A204.1 (cell line): Measurements from ENCODE around the gene C12orf76.

ENCODE experiments used
- FAIRE-seq: peaks from 2 replicates; lab custom pipeline; 2012; peaks lifted over from hg19 to GRCh38; lab: Jason Lieb, UNC

C12orf76 gene

GRCh38 chr12:109994401-109995175 lies 53.7 kb downstream of the C12orf76 start:
- FAIRE-seq, result no peak

DNA sequence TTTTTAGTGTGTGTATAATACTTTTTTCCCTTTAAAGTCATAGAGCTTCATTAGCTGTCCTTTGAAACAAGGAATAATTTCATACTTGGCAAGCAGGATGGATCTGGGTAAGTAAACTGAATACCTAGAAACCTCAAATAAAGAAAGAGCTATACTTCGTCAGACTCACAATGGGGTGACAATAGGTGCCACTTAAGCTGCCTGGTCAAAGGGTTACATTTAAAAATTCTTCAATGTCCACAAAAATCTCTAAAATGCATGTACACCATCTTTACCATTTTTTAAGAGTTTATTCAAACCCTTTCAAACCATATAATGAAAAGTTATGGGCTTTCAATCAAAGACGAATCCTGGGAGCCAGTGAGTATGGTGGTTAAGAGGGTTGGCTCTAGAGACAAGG lies 55.2 kb downstream of the C12orf76 start:
- no peak for FAIRE-seq

- no peak for FAIRE-seq
These were observed 56.7 kb downstream of the C12orf76 start for GRCh38 chr12:109991586-109991985.
